Erythroblast (primary cell): ENCODE results near the gene TDRD5.

Experiments
- GATA1 ChIP-seq: IDR thresholded peaks from 2 replicates; pipeline ENCODE4 v1.6.1; 2011; ENCODE audit warnings: low read depth, mild to moderate bottlenecking, control low read depth, low read length, moderate library complexity
- POLR2A ChIP-seq: IDR thresholded peaks from 2 replicates; pipeline ENCODE4 v1.6.1; 2011; ENCODE audit warnings: mild to moderate bottlenecking, low read length

DNA sequence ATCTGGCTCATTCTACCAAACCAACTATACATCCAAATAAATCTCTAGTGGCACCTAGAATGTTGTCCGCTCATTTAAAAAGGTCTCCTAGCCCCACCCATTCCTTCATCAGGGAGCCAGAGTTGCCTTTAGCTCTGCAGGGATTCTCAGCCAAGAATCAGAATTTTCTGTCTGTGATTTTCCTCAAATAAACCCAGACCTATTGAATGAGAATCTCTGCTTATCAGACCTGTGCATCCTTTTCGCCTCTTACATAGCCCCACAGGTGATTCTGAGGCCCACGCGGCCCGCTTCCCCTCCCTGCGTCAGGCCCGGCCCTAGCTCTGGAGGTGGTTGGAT is 410 bp upstream of the TDRD5 start:
- no peak for TF ChIP-seq POLR2A
- TF ChIP-seq GATA1, result no peak
